HepG2 (cell line): ENCODE results near the gene ACAP1. TPM values are rescaled to one million over a fixed set of nuclear protein-coding genes. Genes with fewer than 3 reads are reported as not detected.

ENCODE experiments used
- ATF1 ChIP-seq: IDR thresholded peaks from 2 replicates; pipeline ENCODE4 v1.6.1; 2016; ENCODE audit warnings: mild to moderate bottlenecking, control low read depth
- GMEB1 ChIP-seq: sonication (generic); formaldehyde crosslinking; IDR thresholded peaks from 2 replicates; pipeline ENCODE4 v1.5.1; 2020; ENCODE audit warnings: missing genetic modification reagents, mild to moderate bottlenecking, borderline replicate concordance
- KMT2A ChIP-seq: sonication (generic); formaldehyde crosslinking; IDR thresholded peaks from 2 replicates; pipeline ENCODE4 v1.4.0; 2020; ENCODE audit warnings: missing genetic modification reagents
- MEIS2 ChIP-seq: sonication (generic); formaldehyde crosslinking; IDR thresholded peaks from 2 replicates; pipeline ENCODE4 v1.9.0; 2021; ENCODE audit warnings: mild to moderate bottlenecking, missing genetic modification reagents
- NAIF1 ChIP-seq: sonication (generic); formaldehyde crosslinking; IDR thresholded peaks from 2 replicates; pipeline ENCODE4 v1.5.0; 2020; ENCODE audit warnings: mild to moderate bottlenecking, missing genetic modification reagents, borderline replicate concordance
- SALL2 ChIP-seq: sonication (generic); formaldehyde crosslinking; IDR thresholded peaks from 2 replicates; pipeline ENCODE4 v1.8.1; 2023; ENCODE audit warnings: mild to moderate bottlenecking, missing genetic modification reagents, inconsistent platforms
- SIN3A ChIP-seq: IDR thresholded peaks from 2 replicates; pipeline ENCODE4 v1.6.1; 2011; ENCODE audit warnings: low read depth, mild to moderate bottlenecking, control low read depth, low read length, borderline replicate concordance
- ZFAT ChIP-seq: sonication (generic); formaldehyde crosslinking; conservative IDR thresholded peaks from 2 replicates; pipeline ENCODE4 v1.8.1; 2023; ENCODE audit warnings: missing genetic modification reagents, inconsistent platforms
- ZFX ChIP-seq: sonication (generic); formaldehyde crosslinking; IDR thresholded peaks from 2 replicates; pipeline ENCODE4 v1.4.0; 2020; ENCODE audit warnings: mild to moderate bottlenecking, low read depth, missing genetic modification reagents, moderate library complexity
- ZNF563 ChIP-seq: sonication (generic); formaldehyde crosslinking; IDR thresholded peaks from 2 replicates; pipeline ENCODE4 v1.8.0; 2022; ENCODE audit warnings: mild to moderate bottlenecking, moderate library complexity, missing genetic modification reagents
- ZNF687 ChIP-seq: sonication (generic); formaldehyde crosslinking; IDR thresholded peaks from 2 replicates; pipeline ENCODE4 v1.5.1; 2020; ENCODE audit warnings: mild to moderate bottlenecking, missing genetic modification reagents, moderate library complexity
- ZNF800 ChIP-seq: sonication (generic); formaldehyde crosslinking; IDR thresholded peaks from 2 replicates; pipeline ENCODE4 v1.4.0; 2020; ENCODE audit warnings: missing genetic modification reagents
- ZSCAN31 ChIP-seq: sonication (generic); formaldehyde crosslinking; IDR thresholded peaks from 2 replicates; pipeline ENCODE4 v1.5.0; 2020; ENCODE audit warnings: low read depth, mild to moderate bottlenecking, missing genetic modification reagents
- polyA plus RNA-seq, 8 experiments: library from polyadenylated mRNA; depleted of rRNA in 3 of 8; stranded (reverse) in 7 of 8; unstranded in 1 of 8; fragments of >200 nt; fragmentation: Illumina TruSeq in 4 of 8; extraction: Trizol in 4 of 8; gene quantifications; 2 replicates each; pipeline versions ENCODE4 v1.2.1 to v1.2.3, GENCODE V29; 2011 to 2016; ENCODE audit warnings: low read depth in 4 of 8, missing spikeins in 1 of 8, mixed read lengths in 1 of 8; ENCODE audit not compliant: insufficient read depth in 1 of 8
- total RNA-seq, 5 experiments: library from RNA; depleted of rRNA; stranded (reverse); fragments of >200 nt; fragmentation: Illumina TruSeq; extraction: Trizol; gene quantifications; 2 replicates each; pipeline ENCODE4 v1.2.3, GENCODE V29; 2016; ENCODE audit warnings: low read depth in 1 of 5
- TF ChIP-seq, protein P1 (sequence below): sonication (generic); formaldehyde crosslinking; IDR thresholded peaks from 2 replicates; pipeline ENCODE4 v1.4.0; 2020; ENCODE audit warnings: missing genetic modification reagents

Gene ACAP1
- total and polyA plus RNA-seq, 2 of the 13 experiments (the other 11 are each of a cell fraction or from before 2014, with no cell fraction given): 1.3 to 2.5 TPM

- TF ChIP-seq, protein P1, sequence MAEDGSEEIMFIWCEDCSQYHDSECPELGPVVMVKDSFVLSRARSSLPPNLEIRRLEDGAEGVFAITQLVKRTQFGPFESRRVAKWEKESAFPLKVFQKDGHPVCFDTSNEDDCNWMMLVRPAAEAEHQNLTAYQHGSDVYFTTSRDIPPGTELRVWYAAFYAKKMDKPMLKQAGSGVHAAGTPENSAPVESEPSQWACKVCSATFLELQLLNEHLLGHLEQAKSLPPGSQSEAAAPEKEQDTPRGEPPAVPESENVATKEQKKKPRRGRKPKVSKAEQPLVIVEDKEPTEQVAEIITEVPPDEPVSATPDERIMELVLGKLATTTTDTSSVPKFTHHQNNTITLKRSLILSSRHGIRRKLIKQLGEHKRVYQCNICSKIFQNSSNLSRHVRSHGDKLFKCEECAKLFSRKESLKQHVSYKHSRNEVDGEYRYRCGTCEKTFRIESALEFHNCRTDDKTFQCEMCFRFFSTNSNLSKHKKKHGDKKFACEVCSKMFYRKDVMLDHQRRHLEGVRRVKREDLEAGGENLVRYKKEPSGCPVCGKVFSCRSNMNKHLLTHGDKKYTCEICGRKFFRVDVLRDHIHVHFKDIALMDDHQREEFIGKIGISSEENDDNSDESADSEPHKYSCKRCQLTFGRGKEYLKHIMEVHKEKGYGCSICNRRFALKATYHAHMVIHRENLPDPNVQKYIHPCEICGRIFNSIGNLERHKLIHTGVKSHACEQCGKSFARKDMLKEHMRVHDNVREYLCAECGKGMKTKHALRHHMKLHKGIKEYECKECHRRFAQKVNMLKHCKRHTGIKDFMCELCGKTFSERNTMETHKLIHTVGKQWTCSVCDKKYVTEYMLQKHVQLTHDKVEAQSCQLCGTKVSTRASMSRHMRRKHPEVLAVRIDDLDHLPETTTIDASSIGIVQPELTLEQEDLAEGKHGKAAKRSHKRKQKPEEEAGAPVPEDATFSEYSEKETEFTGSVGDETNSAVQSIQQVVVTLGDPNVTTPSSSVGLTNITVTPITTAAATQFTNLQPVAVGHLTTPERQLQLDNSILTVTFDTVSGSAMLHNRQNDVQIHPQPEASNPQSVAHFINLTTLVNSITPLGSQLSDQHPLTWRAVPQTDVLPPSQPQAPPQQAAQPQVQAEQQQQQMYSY (CRISPR knock-in tag): peak; percentile 89
- peak; percentile 86 for TF ChIP-seq GMEB1 (CRISPR knock-in tag)
- TF ChIP-seq ZFAT: no peak
- TF ChIP-seq MEIS2 (CRISPR knock-in tag): no peak
- peak; percentile 73 for TF ChIP-seq ZNF687 (CRISPR knock-in tag)
- TF ChIP-seq NAIF1 (CRISPR knock-in tag): peak; percentile 79
- TF ChIP-seq ATF1 (CRISPR knock-in tag): peak; percentile 49; the same call in 1 of the 2 replicates
- TF ChIP-seq SALL2: peak; percentile 13; the same call in 1 of the 2 replicates
- TF ChIP-seq ZNF800 (CRISPR knock-in tag): 0 out of 2 replicates have a peak, but pooled peaks have one; percentile 32
- no peak for TF ChIP-seq KMT2A (CRISPR knock-in tag)
- no peak for TF ChIP-seq ZNF563 (CRISPR knock-in tag)
- TF ChIP-seq SIN3A: peak; percentile 62; the same call in 1 of the 2 replicates
- 0 out of 2 replicates have a peak, but pooled peaks have one; percentile 55 for TF ChIP-seq ZSCAN31 (CRISPR knock-in tag)
- TF ChIP-seq ZFX (CRISPR knock-in tag): peak; percentile 10; the same call in 1 of the 2 replicates
Measured at GRCh38 chr17:7306911-7307685, 29.2 kb upstream of the ACAP1 start, which contains the start of gene EIF5A (continued).
